ENCODE results near the gene PDZRN3.
"Not testable (repeated sequence)": the region's sequence is repeated elsewhere in the genome, so short reads cannot be mapped to it uniquely, and the experiment has no call there.

The PDZRN3 gene

GRCh38 chr3:73484656-73485248, 140.0 kb downstream of the PDZRN3 start:
- no peak for DNase-seq

DNA sequence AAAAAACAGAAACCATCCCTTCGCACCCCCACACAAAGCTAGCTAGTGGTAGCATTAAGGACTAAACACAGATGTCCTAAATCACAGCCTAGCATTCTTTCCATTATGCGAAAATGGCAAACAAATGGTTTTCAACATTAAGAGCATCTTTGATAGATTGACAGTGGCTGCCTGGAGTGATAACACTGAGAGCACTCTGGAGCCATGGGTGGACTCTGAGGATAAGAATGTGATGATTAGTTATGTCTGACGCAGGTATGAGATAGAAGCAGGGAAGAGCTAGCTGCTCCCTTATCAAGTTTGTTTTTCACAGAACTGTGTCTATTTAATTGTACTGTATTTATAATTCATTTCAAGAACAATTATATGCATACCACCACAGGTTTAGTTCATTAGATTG, 142.9 kb downstream of the PDZRN3 start:
- no peak for DNase-seq

DNA sequence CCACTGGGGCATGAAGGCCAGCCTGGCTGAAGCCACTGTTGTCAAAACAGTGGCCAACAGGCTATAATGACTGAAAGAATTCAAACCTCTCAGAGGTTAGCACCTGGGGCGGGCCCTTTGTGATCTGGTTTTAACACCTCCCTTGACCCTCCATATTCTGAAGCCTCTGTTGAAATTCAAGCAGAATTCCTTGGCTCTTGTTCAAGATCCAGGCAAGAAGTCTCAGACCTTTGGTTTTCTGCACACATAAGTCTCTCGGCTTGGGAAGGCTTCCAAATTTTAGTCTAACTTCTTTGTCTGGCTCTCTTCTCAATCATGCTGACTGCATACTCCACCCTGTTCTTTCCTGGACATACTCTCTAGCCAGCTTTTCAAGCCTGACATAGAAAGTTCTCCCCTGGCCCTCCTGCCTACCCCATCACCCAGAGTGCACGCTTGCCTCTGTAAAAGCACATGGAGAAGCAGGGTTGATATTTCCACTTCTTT, 144.5 kb downstream of the PDZRN3 start:
- DNase-seq, result no peak

GRCh38 chr3:73479325-73479724, 145.4 kb downstream of the PDZRN3 start:
- DNase-seq, result no peak

DNA sequence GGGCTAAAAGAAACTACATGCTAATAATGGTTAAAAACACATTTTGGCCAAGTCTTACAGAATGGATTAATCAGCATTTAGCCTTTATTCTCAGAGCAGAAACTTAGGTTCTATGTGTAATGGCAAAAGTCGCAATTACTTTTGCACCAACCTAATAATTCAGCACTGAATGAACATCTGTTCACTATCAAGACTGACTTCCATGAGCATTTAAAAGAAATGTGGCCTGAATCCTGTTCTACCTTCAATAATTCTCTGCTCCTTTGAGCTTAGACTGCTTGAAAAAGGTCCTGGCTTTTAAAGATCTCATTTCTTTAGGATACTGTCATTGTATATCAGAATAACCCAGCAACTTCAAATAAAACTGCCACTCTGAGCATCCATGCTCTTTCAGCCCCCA, 145.9 kb downstream of the PDZRN3 start:
- DNase-seq, result no peak

DNA sequence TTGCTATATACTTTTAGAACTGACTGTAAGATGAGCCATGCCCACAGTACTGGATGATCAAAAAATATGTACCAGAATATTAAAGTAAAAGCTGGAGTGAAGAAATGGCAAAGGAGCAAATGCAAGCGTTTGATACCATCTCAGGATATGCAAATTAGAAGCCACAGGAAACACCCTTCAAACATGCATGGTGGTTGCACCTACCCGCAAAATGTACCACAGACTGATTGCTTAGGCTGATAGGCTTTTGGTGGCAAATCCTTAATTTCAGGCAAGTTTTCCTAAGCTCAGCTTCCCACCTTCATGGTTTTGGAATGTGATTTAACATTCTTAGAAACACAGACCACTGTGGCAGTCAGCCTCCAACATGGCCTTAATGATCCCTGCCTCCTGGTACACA, 149.0 kb downstream of the PDZRN3 start:
- no peak for DNase-seq

DNA sequence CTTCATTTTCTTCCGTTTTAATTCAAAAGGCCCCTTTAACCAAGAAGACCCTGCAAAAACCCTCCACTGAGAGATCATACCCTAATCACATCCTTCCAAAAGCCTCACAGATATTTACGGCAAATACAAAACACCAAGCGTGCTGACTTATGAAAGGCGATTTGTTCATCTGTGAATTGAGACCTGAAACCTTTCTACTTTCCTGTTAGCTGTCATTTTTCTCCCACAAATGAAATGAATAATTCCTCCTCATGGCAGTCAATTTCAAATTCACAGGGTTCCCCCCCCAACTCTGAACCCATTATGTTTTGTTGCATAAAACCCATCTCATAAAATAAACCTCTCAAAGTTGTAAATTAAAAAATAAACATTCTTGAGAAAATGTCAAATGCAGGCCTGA, 149.6 kb downstream of the PDZRN3 start:
- DNase-seq, result no peak

GRCh38 chr3:73474619-73475018, 150.1 kb downstream of the PDZRN3 start:
- no peak for DNase-seq

GRCh38 chr3:73473898-73474416, 150.8 kb downstream of the PDZRN3 start:
- no peak for DNase-seq

- no peak for DNase-seq
Measured at GRCh38 chr3:73473181-73473897, 151.4 kb downstream of the PDZRN3 start.

GRCh38 chr3:73471986-73472787, 152.6 kb downstream of the PDZRN3 start:
- no peak for DNase-seq

- no peak for DNase-seq
Measured at GRCh38 chr3:73470860-73471259, 153.9 kb downstream of the PDZRN3 start.

DNA sequence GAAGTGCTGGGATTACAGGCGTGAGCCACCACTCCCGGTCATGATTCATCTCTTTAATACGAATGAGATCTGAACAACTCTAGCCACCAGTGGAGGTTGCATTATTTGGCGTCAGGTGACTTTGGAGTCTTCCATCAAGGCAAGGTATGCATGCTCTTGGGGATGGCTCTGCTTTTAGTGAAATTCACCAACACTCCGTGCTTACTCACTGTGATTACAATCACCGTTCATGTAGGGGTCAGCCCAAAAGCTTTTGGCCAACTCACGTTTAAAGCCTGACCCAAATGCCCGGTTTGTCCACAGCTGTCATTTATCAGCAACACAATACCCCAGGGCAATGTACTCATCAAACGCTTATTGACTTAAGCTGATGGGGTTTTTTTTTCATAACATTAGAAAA, 155.4 kb downstream of the PDZRN3 start:
- no peak for DNase-seq

GRCh38 chr3:73467211-73467610, 157.5 kb downstream of the PDZRN3 start:
- DNase-seq, result no peak

GRCh38 chr3:73465926-73466325, 158.8 kb downstream of the PDZRN3 start:
- DNase-seq, result no peak

- DNase-seq, result not testable (repeated sequence)
Measured at GRCh38 chr3:73464126-73464525, 160.6 kb downstream of the PDZRN3 start.

GRCh38 chr3:73461547-73461946, 163.2 kb downstream of the PDZRN3 start:
- no peak for DNase-seq

- DNase-seq, result no peak
Measured at GRCh38 chr3:73459711-73460110, 165.0 kb downstream of the PDZRN3 start.

GRCh38 chr3:73453666-73454065, 171.1 kb downstream of the PDZRN3 start:
- DNase-seq, result no peak

DNA sequence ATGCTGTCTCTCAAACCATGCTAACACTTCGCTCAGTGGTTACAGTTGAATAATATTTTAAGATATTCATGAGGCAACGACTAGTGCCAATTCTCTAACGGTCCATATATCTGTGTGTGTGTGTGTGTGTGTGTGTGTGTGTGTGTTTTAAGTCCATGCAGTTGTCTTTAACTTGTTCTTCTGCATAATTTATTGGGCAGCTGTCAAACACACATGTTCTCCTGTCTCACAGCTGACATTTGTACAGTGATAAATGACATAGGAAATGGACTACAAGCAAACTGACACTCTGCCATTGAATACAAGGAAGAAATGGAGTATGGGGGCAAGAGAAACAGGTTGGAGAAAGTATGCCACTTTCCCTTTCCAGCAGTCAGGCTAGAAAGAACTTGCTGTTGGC, 172.0 kb downstream of the PDZRN3 start:
- DNase-seq, result no peak

DNA sequence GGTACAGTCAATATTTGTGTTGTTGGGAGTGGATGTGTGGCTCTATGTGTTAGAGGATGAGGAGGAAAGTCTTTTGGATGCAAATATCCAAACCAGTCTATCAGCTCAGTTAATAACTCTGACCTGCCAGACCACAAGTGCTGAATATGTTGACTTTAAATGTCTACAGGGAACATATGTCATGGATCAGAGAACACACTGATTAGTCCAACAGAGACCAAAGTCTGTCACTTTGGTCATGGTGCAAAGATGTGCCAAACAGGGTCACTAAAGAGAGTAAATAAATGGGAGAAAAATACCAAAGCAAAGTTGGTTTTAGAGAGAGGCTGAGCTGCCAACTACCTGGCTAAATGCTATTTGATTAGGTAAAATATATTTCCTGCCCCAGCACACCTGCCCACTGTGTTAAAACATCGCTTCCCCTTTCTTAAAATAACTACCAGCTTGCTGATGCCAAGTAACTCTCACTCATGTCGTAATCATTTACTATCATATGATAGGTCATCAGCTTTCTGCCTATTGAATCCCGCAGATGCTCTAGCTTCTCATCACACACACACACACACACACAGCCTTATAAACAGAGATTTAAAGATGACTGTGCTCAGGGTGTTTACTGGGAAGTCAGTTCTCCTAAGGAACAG, 173.3 kb downstream of the PDZRN3 start:
- no peak for DNase-seq

DNA sequence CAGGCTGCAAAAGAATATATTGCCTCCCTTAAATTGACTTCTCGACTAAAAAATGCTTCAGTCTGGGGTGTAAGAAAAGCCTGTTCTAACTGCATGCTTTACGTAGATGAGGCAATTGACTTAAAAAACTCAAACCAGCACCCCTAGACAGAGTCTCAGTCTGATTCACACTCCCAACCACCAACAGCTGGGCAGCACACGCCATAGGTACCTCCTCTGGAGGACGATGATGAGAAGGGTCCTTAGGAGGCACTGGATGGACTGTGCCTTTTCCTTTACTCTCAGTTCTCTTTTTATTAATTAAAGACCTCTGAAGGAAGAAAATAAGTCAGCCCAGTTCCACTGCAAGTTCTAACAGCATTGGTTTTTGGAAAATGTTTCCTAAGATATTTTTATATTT, 175.0 kb downstream of the PDZRN3 start:
- no peak for DNase-seq

DNA sequence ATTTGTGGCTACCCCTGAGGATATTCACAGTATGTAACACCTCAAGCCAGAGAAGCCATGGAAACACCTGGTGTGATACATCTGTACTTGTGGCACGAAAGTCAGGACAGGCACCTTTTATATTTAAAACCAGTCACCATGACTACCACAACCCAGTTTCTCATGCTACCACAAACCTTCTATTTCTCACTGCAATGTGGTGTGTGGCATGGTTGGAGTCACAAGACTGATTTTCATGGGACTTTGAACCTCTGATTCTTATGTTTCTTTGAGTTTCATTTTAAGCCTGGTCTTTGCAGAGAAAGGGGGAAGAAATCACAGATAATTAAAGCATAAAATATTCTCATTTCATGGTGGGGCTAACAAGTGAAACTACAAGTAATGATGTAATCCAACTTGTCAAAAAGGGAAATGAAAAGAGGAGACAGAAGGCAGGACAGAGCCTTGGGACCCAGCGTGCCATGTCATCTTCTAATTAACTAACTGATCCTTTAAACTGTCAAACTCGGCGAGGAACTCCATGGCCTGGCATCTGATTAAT, 175.9 kb downstream of the PDZRN3 start:
- DNase-seq, result no peak
